ENCODE measurements around the gene ONECUT3.

DNA sequence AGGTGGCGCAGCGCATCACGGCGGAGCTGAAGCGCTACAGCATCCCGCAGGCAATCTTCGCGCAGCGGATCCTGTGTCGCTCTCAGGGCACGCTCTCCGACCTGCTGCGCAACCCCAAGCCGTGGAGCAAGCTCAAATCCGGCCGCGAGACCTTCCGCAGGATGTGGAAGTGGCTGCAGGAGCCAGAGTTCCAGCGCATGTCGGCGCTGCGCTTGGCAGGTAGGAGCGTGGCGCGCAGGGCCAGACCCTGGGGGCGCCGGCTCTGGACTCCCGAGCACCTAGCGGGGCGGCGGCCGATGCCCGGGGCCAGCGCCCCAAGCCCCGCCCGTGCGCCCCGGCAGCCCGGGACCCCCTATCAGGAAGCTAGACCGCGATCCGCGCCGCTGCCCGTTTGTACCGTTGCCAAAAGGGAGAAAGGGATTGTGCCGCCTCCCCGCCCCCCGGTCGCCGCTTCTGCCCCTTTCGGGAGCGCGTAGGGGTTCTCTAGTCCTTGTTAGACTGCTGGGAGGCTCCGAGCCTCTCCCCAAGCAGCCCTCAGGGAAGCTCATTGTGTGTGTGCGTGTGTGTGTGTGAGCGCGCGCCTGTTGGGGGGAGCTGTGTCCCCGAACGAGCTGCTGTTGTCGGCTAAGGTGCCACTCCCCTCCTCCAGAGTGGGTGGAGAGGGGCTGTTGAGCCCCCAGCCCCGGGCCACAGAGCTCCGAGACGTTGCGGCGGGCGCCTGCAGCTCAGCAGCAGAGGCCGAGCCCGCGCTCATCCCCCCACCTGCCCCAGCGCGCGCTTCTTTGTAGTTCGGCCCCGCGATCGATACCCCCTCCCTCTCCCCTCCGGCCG, 1.5 kb downstream of the ONECUT3 start:
- TF ChIP-seq NFRKB (IDR thresholded peaks at IDR 0.05) (no peak), TARDBP (IDR thresholded peaks at IDR 0.05) (no peak), ELF4 (IDR thresholded peaks at IDR 0.05) (no peak), LEF1 (IDR thresholded peaks at IDR 0.05; ENCODE audit: borderline replicate concordance) (no peak), SP1 (IDR thresholded peaks at IDR 0.05) (no peak)

All from HEK293T (cell line).